EL (cell line): ENCODE data around the gene PPP6R3.
"Not testable (repeated sequence)": the region's sequence is repeated elsewhere in the genome, so short reads cannot be mapped to it uniquely, and the experiment has no call there.

Source experiments
- DNase-seq: peaks from one replicate; pipeline ENCODE4 v3.0.0-alpha.2; 2016

The PPP6R3 gene

GRCh38 chr11:68617925-68618809, 157.6 kb downstream of the PPP6R3 start:
- DNase-seq = no peak

- DNase-seq = no peak
Observed at GRCh38 chr11:68621826-68622225, 161.3 kb downstream of the PPP6R3 start.

- DNase-seq = not testable (repeated sequence)
Observed at GRCh38 chr11:68623706-68624105, 163.2 kb downstream of the PPP6R3 start.

- DNase-seq = not testable (repeated sequence)
Observed at GRCh38 chr11:68625069-68625468, 164.5 kb downstream of the PPP6R3 start.

- not testable (repeated sequence) for DNase-seq
Observed at GRCh38 chr11:68626236-68626635, 165.7 kb downstream of the PPP6R3 start.

DNA sequence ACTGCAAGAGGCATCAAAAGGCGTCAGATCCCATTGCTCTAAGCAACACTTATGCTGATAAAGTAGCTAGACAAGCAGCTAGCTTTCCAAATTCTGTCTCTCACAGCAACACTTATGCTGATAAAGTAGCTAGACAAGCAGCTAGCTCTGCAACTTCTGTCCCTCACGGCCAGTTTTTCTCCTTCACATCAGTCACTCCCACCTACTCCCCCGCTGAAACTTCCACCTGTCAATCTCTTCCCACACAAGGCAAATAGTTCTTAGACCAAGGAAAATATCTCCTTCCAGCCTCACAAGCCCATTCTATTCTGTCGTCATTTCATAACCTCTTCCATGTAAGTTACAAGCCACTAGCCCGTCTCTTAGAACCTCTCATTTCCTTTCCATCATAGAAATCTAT, 168.3 kb downstream of the PPP6R3 start:
- not testable (repeated sequence) for DNase-seq

GRCh38 chr11:68632375-68632774, 171.8 kb downstream of the PPP6R3 start:
- not testable (repeated sequence) for DNase-seq

- DNase-seq = peak; percentile 52
Observed at GRCh38 chr11:68632802-68633201, 172.2 kb downstream of the PPP6R3 start.

GRCh38 chr11:68634606-68635005, 174.1 kb downstream of the PPP6R3 start:
- DNase-seq = not testable (repeated sequence)

GRCh38 chr11:68635172-68635571, 174.6 kb downstream of the PPP6R3 start:
- DNase-seq = not testable (repeated sequence)

DNA sequence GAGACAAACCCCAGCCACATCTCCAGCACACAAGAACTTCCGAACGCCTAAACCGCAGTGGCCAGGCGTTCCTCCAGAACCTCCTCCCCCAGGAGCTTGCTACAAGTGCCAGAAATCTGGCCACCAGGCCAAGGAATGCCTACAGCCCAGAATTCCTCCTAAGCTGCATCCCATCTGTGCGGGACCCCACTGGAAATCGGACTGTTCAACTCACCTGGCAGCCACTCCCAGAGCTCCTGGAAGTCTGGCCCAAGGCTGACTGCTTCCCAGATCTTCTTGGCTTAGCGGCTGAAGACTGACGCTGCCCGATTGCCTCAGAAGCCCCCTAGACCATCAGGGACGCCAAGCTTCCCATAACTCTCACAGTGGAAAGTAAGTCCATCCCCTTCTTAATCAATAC, 175.3 kb downstream of the PPP6R3 start:
- not testable (repeated sequence) for DNase-seq

DNA sequence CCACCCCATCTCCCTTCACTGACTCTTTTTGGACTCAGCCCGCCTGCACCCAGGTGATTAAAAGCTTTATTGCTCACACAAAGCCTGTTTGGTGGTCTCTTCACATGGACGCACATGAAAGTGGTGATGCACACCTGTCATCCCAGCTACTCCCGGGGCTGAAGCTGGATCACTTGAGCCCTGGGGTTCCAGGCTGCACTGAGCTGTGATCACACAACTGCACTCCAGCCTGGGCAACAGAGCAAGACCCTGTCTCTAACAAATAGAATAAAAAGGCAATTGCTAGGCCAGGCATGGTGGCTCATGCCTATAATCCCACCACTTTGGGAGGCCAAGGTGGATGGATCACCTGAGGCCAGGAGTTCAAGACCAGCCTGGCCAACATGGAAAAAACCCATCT, 178.8 kb downstream of the PPP6R3 start:
- DNase-seq = not testable (repeated sequence)

DNA sequence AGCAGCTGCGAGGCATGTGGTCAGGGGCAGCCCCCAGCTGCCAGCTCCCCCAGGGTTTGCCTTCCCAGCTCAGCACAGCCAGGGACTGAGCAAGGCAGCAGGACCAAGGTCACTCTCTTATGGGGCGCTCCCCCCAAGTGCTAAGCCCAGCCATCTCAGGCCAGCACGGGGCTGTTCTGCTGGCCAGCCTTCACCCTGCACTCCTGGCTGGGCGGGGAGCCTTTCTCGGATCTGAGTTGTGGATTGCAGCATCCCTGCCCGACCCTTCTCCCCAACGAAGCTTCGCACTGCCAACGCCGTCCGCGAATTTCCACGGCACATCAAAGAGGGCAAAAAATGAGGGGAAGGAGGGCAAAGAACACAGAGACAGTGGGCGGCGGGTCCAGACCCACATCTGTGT, 181.3 kb downstream of the PPP6R3 start:
- no peak for DNase-seq

DNA sequence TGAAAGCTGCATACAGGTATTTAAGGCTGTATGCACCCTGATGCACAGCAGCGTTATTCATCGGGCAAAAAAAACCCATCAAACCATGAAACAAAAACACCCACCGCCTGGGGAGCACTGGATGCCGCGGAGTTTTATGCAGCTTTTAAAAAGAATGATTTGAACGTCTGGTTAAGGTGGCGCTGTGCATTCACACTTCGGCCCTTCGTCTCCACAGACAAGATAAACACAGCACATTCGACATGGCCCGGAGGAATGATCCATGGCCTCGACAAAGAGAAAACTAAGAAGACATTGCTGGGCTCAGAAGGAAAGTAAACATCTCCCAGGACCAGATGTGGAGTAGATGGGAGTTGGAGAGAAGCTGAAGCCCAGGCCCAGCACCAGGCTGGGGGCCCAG, 183.0 kb downstream of the PPP6R3 start:
- DNase-seq = no peak

- no peak for DNase-seq
Observed at GRCh38 chr11:68646832-68647231, 186.3 kb downstream of the PPP6R3 start.

DNA sequence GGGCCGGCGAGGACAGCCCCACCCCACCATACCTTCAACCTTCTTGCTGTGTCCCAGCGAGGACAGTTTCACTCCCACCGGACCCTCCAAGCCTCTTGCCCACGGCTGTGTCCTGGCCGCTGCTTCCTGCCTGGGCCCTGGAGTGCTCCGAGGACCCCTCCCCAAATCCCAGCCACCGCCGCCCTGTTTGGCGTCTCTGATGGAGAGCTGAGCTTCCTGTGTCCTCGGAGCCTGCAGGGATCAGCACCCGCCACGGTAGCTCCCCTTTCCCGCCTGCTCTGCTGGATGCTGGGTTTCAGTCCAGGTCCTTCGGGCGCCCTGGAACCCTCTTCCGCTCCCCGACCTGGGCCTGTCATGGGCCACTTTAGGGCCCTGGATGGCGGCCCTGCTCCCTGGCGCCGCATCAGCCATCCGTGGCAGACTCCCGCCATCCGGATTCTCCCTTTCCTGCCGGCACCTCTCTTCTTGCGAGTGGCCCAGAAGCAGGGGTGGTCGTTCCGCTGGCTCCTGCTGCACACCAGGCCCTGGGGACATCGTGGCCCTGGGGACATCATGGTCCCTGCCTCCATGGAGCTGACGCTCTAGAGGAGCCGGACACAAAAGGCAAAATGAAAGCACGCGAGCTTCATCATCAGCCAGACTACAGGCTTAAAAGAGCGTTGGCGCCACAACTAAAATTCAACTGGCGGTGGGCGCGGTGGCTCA, 189.5 kb downstream of the PPP6R3 start:
- no peak for DNase-seq

GRCh38 chr11:68650801-68651200, 190.2 kb downstream of the PPP6R3 start:
- DNase-seq = no peak

DNA sequence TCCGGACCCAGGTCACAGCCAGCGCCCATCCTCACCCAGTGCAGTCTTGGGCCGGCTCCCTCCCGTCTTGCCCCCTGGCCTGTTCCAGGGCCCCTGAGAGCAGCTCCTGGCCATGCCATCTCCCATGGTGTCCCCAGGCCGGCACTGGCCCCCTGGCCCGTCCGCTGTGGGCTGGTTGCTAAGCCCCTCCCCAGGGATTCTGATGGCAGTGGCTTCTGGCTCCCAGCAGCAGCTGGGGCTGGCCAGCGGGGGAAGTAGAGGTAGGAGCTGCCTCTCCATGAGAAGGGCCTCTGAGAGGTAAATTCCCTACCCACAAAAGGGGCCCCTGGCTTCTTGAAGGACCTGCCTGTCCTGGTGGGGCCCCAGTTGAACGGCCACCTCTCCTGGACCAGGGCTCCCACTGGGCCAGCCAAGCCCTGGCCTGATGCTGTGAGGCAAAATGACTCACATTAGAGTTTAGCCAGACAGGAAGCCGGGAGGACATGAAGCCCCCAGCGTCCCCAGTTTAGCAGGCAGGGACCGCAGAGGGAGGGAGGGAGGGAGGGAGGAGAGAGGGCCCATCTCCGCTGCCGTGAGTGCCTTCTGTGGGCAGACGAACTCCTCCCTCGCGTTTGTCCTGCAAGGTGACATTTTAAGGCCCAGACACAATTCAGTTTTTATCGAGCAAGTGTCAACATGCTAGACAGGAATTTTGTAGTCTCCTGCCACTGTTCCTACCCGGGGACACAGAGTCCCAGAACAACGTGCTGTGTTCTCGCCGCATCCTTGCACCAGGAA, 190.8 kb downstream of the PPP6R3 start:
- peak; percentile 13 for DNase-seq

DNA sequence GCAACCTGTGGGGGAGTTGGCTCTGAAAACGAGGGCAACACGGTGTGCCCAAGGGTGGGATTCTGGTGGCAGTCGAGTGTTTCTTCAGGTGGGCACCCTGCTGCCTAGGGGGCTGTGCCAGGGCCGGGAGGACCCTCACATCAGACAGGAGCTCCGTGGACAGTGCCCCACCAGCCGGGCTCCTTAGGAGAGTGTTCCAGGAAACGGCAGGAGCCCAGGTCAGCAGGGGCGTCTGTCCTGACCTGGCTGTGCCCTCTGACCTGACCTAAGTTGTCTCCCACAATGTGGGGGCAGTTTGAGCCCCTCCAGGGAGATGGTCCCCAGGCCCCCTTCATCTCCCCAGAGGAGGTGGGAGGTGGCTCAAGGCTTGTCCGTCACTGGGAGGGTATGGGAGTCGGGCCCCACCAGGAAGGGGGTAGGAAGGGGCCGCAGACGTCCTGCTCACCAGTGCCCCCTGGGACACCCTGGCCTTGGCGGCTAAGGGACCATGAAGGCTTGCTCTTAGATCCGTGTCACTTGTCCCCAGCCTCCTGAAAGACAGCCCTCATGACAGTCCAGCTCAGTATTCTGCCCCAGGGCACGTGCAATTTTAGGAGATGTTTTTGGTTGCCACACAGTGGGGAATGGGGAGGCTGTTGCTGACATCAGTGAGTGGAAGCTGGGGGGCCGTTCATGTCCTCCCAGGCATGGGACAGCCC, 191.6 kb downstream of the PPP6R3 start:
- no peak for DNase-seq

- DNase-seq = no peak
Observed at GRCh38 chr11:68652683-68653156, 192.2 kb downstream of the PPP6R3 start.

- no peak for DNase-seq
Observed at GRCh38 chr11:68653486-68654430, 193.2 kb downstream of the PPP6R3 start.
